Measurements from ENCODE around the gene PPP2R2C. TPM values are rescaled to one million over a fixed set of nuclear protein-coding genes. Genes with fewer than 3 reads are reported as not detected.

Gene PPP2R2C
- total RNA-seq, 1 experiment from 2014 or later = 26.7 TPM

GRCh38 chr4:6393066-6393465 is 79.3 kb downstream of the PPP2R2C start:
- TF ChIP-seq CTCF (IDR thresholded peaks at IDR 0.05) (no peak), POLR2AphosphoS5 (IDR thresholded peaks at IDR 0.05; ENCODE audit: low read depth, low read length) (no peak), SIN3A (IDR thresholded peaks at IDR 0.05; ENCODE audit: borderline replicate concordance, insufficient read depth, low read depth, low read length) (no peak), TCF7L2 (IDR thresholded peaks at IDR 0.05; ENCODE audit: low read depth, low read length) (no peak)
- TF ChIP-seq, protein P1, sequence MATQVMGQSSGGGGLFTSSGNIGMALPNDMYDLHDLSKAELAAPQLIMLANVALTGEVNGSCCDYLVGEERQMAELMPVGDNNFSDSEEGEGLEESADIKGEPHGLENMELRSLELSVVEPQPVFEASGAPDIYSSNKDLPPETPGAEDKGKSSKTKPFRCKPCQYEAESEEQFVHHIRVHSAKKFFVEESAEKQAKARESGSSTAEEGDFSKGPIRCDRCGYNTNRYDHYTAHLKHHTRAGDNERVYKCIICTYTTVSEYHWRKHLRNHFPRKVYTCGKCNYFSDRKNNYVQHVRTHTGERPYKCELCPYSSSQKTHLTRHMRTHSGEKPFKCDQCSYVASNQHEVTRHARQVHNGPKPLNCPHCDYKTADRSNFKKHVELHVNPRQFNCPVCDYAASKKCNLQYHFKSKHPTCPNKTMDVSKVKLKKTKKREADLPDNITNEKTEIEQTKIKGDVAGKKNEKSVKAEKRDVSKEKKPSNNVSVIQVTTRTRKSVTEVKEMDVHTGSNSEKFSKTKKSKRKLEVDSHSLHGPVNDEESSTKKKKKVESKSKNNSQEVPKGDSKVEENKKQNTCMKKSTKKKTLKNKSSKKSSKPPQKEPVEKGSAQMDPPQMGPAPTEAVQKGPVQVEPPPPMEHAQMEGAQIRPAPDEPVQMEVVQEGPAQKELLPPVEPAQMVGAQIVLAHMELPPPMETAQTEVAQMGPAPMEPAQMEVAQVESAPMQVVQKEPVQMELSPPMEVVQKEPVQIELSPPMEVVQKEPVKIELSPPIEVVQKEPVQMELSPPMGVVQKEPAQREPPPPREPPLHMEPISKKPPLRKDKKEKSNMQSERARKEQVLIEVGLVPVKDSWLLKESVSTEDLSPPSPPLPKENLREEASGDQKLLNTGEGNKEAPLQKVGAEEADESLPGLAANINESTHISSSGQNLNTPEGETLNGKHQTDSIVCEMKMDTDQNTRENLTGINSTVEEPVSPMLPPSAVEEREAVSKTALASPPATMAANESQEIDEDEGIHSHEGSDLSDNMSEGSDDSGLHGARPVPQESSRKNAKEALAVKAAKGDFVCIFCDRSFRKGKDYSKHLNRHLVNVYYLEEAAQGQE (IDR thresholded peaks at IDR 0.05; ENCODE audit: insufficient read depth in 1 of 2, low read depth in 2 of 2, low read length in 1 of 2) = no peak
- in situ Hi-C loops (cut with HindIII; ENCODE audit: low pct_unique_long_range_greater_than_20kb, low sequenced_read_pairs) (no loop called here), intact Hi-C loops (cut with micrococcal nuclease; ENCODE audit: unreplicated experiment) (no loop called here)
- H3K27me3 ChIP-seq (ENCODE audit: control insufficient read depth, insufficient read depth, low read length) = no peaks in the 10 kb centered on the region
- no peak overlapping the region for H3K4me3 ChIP-seq (ENCODE audit: low read depth in 2 of 2, low read length in 2 of 2)
- no TSS peak for BruUV-seq (replicated peaks)
- no peak for DNase-seq (ENCODE audit: low read depth, low spot score)
- CTCF ChIA-PET = no interaction called here
- POLR2A ChIA-PET = no interaction called here
- no peak overlapping the region for H3K27ac ChIP-seq (ENCODE audit: low read length)
- H3K36me3 ChIP-seq (ENCODE audit: control insufficient read depth, insufficient read depth, low read length) = no peaks in the 10 kb centered on the region
- peaks cover 13% of the 10 kb centered on the region for H3K4me1 ChIP-seq (ENCODE audit: control insufficient read depth, insufficient read depth, low read length)
- no peak for ATAC-seq
- H3K9me3 ChIP-seq (ENCODE audit: control insufficient read depth, insufficient read depth, low read depth, low read length) = no peaks in the 10 kb centered on the region

- Histone ChIP-seq H3K4me1 (ENCODE audit: control insufficient read depth, insufficient read depth, low read length) (peaks cover 13% of the 10 kb centered on the region), H3K27ac (ENCODE audit: low read length) (no peak overlapping the region), H3K9me3 (ENCODE audit: control insufficient read depth, insufficient read depth, low read depth, low read length) (no peaks in the 10 kb centered on the region), H3K27me3 (ENCODE audit: control insufficient read depth, insufficient read depth, low read length) (no peaks in the 10 kb centered on the region), H3K4me3 (ENCODE audit: low read depth in 2 of 2, low read length in 2 of 2) (no peak overlapping the region), H3K36me3 (ENCODE audit: control insufficient read depth, insufficient read depth, low read length) (no peaks in the 10 kb centered on the region)
- TF ChIP-seq SIN3A (IDR thresholded peaks at IDR 0.05; ENCODE audit: borderline replicate concordance, insufficient read depth, low read depth, low read length) (no peak), CTCF (IDR thresholded peaks at IDR 0.05) (no peak), TCF7L2 (IDR thresholded peaks at IDR 0.05; ENCODE audit: low read depth, low read length) (no peak), POLR2AphosphoS5 (IDR thresholded peaks at IDR 0.05; ENCODE audit: low read depth, low read length) (no peak)
- TF ChIP-seq, protein P1 (IDR thresholded peaks at IDR 0.05; ENCODE audit: insufficient read depth in 1 of 2, low read depth in 2 of 2, low read length in 1 of 2) = no peak
- in situ Hi-C loops (cut with HindIII; ENCODE audit: low pct_unique_long_range_greater_than_20kb, low sequenced_read_pairs) = no loop called here
- intact Hi-C loops (cut with micrococcal nuclease; ENCODE audit: unreplicated experiment) = no loop called here
- DNase-seq (ENCODE audit: low read depth, low spot score) (no peak), ATAC-seq (no peak)
- BruUV-seq (replicated peaks) = no TSS peak
- ChIA-PET POLR2A (no interaction called here), CTCF (no interaction called here)
These were observed 80.0 kb downstream of the PPP2R2C start for GRCh38 chr4:6392407-6392806.
